Right atrium auricular region (tissue), 2 donors: Measurements from ENCODE around the gene KCTD3. TPM values are rescaled to one million over a fixed set of nuclear protein-coding genes. Genes with fewer than 3 reads are reported as not detected.

ENCODE experiments used
- DNase-seq: peaks from one replicate; pipeline ENCODE4 v3.0.0-alpha.2; 2019; ENCODE audit warnings: low spot score
- H3K27ac ChIP-seq, 2 donors: fragments of 200-600 bp; sonication (generic); 1 replicate in 1 of 2; 2 replicates in 1 of 2; pipeline ENCODE4 v1.5.1; 2016 to 2019
- H3K27me3 ChIP-seq, 2 donors: fragments of 200-600 bp; sonication (generic); one replicate each; pipeline versions ENCODE4 v1.5.1 to v1.6.0; 2017 to 2019
- H3K36me3 ChIP-seq: fragments of 200-600 bp; sonication (generic); one replicate; pipeline ENCODE4 v1.5.1; 2016
- H3K4me1 ChIP-seq, 2 donors: fragments of 200-600 bp; sonication (generic); one replicate each; pipeline versions ENCODE4 v1.5.1 to v1.6.0; 2017 to 2019
- H3K4me3 ChIP-seq, 2 donors: fragments of 200-600 bp; sonication (generic); 1 replicate in 1 of 2; 2 replicates in 1 of 2; pipeline ENCODE4 v1.5.1; 2017 to 2019; ENCODE audit warnings: mild to moderate bottlenecking in 1 of 2, moderate library complexity in 1 of 2
- H3K9me3 ChIP-seq, 2 donors: fragments of 200-600 bp; sonication (generic); one replicate each; pipeline ENCODE4 v1.5.1; 2019
- total RNA-seq, 2 donors: library from RNA; depleted of rRNA; stranded (reverse); fragments of >200 nt; gene quantifications; one replicate each; pipeline ENCODE4 v1.1.0, GENCODE V29; 2016
- TF ChIP-seq, protein P1 (sequence below), 2 donors: fragments of 200-600 bp; sonication (generic); IDR thresholded peaks; one replicate each; pipeline ENCODE4 v1.5.1; 2019; ENCODE audit warnings: antibody characterized with exemption in 2 of 2

KCTD3 gene
- total RNA-seq, 2 donors from 2014 or later = 12.5 to 14.3 TPM

DNA sequence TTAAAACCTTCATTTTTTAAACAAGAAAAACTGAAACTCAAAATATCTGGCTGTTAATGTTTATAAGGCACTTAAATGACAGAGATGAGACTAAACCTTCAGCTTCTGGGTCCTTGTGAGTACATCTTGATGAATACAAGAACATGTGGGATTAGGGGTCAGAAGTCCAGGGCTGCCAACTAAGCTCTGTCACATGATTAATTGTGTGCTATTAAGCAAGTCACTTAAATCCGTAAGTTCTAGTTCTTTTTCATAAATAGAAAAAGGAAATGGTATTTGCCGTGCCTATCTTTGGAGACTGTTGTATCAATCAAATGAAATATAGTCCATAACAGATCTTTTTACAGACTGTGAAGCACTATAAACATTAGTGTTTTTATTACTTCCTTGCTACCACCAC is 43.2 kb upstream of the KCTD3 start:
- TF ChIP-seq, protein P1, sequence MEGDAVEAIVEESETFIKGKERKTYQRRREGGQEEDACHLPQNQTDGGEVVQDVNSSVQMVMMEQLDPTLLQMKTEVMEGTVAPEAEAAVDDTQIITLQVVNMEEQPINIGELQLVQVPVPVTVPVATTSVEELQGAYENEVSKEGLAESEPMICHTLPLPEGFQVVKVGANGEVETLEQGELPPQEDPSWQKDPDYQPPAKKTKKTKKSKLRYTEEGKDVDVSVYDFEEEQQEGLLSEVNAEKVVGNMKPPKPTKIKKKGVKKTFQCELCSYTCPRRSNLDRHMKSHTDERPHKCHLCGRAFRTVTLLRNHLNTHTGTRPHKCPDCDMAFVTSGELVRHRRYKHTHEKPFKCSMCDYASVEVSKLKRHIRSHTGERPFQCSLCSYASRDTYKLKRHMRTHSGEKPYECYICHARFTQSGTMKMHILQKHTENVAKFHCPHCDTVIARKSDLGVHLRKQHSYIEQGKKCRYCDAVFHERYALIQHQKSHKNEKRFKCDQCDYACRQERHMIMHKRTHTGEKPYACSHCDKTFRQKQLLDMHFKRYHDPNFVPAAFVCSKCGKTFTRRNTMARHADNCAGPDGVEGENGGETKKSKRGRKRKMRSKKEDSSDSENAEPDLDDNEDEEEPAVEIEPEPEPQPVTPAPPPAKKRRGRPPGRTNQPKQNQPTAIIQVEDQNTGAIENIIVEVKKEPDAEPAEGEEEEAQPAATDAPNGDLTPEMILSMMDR (IDR thresholded peaks at IDR 0.05) = no peak
- no peak for DNase-seq
- Histone ChIP-seq H3K36me3 (no peaks in the 10 kb centered on the region), H3K27me3 (no peaks in the 10 kb centered on the region), H3K4me1 (no peaks in the 10 kb centered on the region), H3K4me3 (no peak overlapping the region), H3K27ac (no peak overlapping the region), H3K9me3 (no peaks in the 10 kb centered on the region)

GRCh38 chr1:215526147-215526845 is 40.8 kb upstream of the KCTD3 start:
- Histone ChIP-seq H3K9me3 (no peaks in the 10 kb centered on the region), H3K27me3 (no peaks in the 10 kb centered on the region), H3K4me1 (no peaks in the 10 kb centered on the region), H3K27ac (no peak overlapping the region), H3K36me3 (no peaks in the 10 kb centered on the region), H3K4me3 (no peak overlapping the region)
- TF ChIP-seq, protein P1 (IDR thresholded peaks at IDR 0.05) = peak; percentile 56 to 82
- DNase-seq = no peak

DNA sequence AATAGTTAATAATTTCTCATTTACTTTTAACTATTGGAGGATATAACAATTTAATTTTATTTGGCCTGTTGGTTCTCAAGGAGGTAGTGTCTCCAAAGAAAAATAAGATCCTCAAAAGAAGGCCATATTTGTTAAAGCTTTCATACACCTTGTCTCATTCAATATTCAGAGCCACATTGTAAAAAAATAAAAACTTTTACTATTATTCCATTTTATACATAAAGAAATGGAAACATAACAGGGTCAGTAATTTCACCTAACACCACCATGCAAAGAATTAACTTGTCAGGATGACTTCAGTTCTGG is 40.3 kb upstream of the KCTD3 start:
- Histone ChIP-seq H3K27ac (no peak overlapping the region), H3K4me3 (no peak overlapping the region), H3K9me3 (no peaks in the 10 kb centered on the region), H3K4me1 (no peaks in the 10 kb centered on the region), H3K27me3 (no peaks in the 10 kb centered on the region), H3K36me3 (no peaks in the 10 kb centered on the region)
- TF ChIP-seq, protein P1 (IDR thresholded peaks at IDR 0.05) = no peak
- no peak for DNase-seq

GRCh38 chr1:215529111-215529510 is 38.0 kb upstream of the KCTD3 start:
- no peak for DNase-seq
- TF ChIP-seq, protein P1 (IDR thresholded peaks at IDR 0.05) = no peak

GRCh38 chr1:215529571-215529970 is 37.5 kb upstream of the KCTD3 start:
- Histone ChIP-seq H3K9me3 (no peaks in the 10 kb centered on the region), H3K27me3 (no peaks in the 10 kb centered on the region), H3K4me1 (no peaks in the 10 kb centered on the region), H3K27ac (no peak overlapping the region), H3K4me3 (no peak overlapping the region), H3K36me3 (no peaks in the 10 kb centered on the region)
- no peak for DNase-seq
- TF ChIP-seq, protein P1 (IDR thresholded peaks at IDR 0.05) = no peak

More at GRCh38 chr1:215529111-215529510, 38.0 kb upstream of the KCTD3 start:
- no peaks in the 10 kb centered on the region for H3K4me1 ChIP-seq
- H3K36me3 ChIP-seq = no peaks in the 10 kb centered on the region
- H3K9me3 ChIP-seq = no peaks in the 10 kb centered on the region
- H3K27me3 ChIP-seq = no peaks in the 10 kb centered on the region
- H3K27ac ChIP-seq = no peak overlapping the region
- no peak overlapping the region for H3K4me3 ChIP-seq

DNA sequence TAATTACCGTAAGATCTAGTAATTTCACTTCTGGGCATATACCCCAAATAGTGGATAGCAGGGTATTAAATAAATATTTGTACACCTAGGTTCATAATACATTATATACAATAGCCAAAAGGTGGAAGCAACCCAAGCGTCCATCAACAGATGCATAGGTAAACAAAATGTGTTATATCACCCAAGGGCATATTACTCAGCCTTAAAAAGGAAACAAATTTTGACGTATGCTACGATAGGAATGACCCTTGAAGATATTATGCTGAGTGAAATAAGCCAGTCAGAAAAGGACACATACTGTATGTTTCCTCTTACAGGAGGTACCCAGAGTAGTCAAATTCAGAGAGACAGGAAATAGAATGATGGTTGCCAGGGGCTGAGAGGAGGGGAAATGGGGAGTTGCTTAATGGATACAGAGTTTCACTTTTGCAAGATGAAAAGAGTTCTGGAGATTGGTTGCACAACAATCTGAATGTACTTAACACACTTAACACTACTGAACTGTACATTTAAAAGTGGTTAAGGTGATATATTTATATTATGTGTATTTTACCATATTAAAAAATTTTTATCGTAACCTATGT is 36.6 kb upstream of the KCTD3 start:
- Histone ChIP-seq H3K27me3 (no peaks in the 10 kb centered on the region), H3K4me3 (no peak overlapping the region), H3K9me3 (no peaks in the 10 kb centered on the region), H3K36me3 (no peaks in the 10 kb centered on the region), H3K4me1 (no peaks in the 10 kb centered on the region), H3K27ac (no peak overlapping the region)
- TF ChIP-seq, protein P1 (IDR thresholded peaks at IDR 0.05) = no peak
- DNase-seq = no peak
